Omental fat pad (tissue), 4 donors: ENCODE data around the gene C10orf71. TPM values are rescaled to one million over a fixed set of nuclear protein-coding genes. Genes with fewer than 3 reads are reported as not detected.

Experiments used
- ATAC-seq: fragments of 150-250 bp; one replicate; pipeline ENCODE4 v1.9.1; 2016; ENCODE audit warnings: mild to moderate bottlenecking, moderate library complexity; ENCODE audit not compliant: low FRiP score
- DNase-seq: peaks from one replicate; pipeline ENCODE4 v3.0.0-alpha.2; 2019; ENCODE audit warnings: low spot score
- CTCF ChIP-seq, 3 donors: fragments of 450-650 bp; IDR thresholded peaks; one replicate each; pipeline ENCODE4 v1.5.1; 2016 to 2017; ENCODE audit warnings: antibody characterized with exemption in 3 of 3, mild to moderate bottlenecking in 3 of 3, moderate library complexity in 2 of 3
- total RNA-seq, 4 donors: library from RNA; depleted of rRNA; stranded (reverse); fragments of >200 nt; gene quantifications; one replicate each; pipeline ENCODE4 v1.1.0, GENCODE V29; 2016

C10orf71 gene
- total RNA-seq, 4 donors from 2014 or later = not detected

- ATAC-seq = no peak
- no peak for DNase-seq
- TF ChIP-seq CTCF (IDR thresholded peaks at IDR 0.05) = no peak
Observed at GRCh38 chr10:49375611-49376010, 76.6 kb downstream of the C10orf71 start.

Other genes with a start within 250 kb of the C10orf71 start
- 10 to 100 TPM; 11.8 to 26.2 (median 19.7) TPM for gene VSTM4, start 183.6 kb upstream of the C10orf71 start, total RNA-seq
- gene FAM170B, start 165.1 kb upstream of the C10orf71 start, total RNA-seq = not detected
- gene TMEM273, start 110.8 kb upstream of the C10orf71 start, total RNA-seq = 10 to 100 TPM; 12.2 to 74.4 (median 34.1) TPM
- gene DRGX, start 96.9 kb downstream of the C10orf71 start, total RNA-seq = not detected
- 10 to 100 TPM; 11.5 to 16.7 (median 11.8) TPM for gene ERCC6, start 240.0 kb downstream of the C10orf71 start, total RNA-seq